Stromal cell of bone marrow (primary cell): ENCODE data around the gene FOXS1.
A peak's percentile ranks its signal among the peaks of the same experiment; 100 is the strongest.

Source experiments
- DNase-seq: peaks from one replicate; pipeline ENCODE4 v3.0.0-alpha.2; 2012; ENCODE audit warnings: low read depth

The FOXS1 gene

DNA sequence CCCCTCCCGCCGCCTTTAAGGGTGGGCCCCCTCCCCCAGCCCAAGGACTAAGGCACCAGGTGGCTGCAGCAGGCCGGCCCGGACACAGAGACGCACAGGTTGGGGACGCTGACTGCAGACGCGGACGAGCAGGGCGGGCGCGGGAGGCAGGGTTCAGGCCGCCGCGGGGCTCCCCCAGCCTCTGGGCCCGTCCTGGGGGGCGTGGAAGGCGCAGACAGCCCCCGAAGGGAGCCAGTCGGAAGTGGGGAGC is 15.7 kb upstream of the FOXS1 start:
- DNase-seq: no peak

DNA sequence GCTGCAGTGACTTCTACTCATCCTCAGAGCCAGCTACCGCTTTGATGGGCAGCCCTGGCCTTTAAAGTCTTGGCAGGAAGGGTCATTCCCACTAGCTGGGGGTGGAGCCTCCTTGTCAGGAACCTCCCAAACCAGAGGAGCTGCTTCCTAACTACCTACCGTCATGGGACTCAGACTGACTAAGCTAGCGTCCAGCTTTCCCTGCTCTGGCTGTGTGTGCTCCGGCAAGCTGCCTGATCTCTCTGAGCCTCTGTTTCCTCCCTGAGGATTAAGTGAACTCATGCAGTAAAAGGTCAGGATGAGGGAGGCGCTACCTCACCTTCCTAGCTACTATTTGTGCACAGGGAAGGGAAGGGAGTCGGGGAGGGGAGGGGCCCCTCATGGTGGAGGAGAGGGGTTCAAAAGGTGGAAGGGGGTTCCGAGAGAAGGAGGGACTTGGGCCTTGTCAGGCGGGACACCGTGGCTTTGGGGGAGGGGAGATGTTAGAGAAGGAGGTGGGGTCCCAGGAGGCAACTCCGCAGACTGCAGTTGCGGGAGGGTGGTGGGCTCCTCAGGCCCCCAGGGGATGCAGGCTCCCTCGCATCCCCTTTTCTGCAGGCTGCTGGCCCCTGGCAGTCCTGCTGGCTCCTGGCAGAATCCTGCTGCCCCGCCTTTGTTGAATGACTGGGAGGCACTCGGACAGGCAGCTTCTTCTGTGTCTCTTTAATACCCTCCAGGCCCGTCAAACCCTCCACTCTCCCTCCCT is 15.2 kb upstream of the FOXS1 start:
- DNase-seq: peak; percentile 54

DNA sequence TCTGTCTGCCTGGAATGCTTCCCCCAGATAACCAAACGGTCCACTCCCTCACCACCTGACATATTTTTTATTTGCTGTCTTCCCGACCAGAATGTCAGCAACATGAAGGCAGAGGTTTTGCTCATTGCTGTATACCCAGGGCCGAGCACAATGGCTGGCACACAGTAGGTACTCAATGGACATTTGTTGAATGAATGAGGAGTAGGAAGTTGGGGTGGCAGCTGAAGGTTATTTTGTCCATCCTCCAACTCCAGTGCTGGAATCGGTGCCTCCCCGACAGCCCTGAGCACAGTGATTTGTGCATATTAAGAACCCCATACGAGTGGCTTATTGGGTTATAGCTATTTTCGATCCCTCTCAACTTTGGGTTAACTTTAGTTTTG is 14.6 kb upstream of the FOXS1 start:
- DNase-seq: no peak

DNA sequence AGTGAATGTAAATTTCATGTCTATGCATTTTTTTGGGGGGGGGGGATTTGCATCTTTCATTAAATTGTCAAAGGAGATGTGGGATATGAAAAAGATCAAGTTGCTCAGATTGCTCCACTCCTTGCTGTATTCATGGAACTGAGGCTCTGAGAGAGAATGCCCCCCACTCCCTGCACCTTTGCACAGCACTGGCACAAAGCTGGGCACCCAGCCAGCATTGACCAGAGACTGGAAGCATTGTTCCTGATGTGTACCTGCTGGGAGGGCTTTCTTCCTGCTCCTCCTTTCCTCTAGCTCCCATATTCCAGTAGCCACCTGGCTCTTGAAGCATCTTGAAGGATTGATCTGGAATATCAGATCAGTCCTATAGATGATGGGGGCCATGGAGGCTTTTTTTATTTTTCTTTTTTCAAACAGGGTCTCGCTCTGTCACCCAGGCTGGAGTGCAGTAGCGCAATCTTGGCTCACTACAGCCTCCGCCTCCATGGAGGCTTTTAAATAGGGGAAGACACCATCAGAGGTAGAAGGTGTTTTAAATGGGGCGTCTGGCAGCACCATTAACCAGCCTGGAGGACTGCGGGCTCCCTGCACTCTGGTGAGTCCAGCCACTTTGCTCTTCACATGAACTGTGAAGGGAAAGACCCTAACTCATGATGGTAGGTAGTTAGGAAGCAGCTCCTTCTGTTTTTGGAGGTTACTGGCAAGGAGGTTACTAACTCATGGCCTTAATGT is 14.0 kb upstream of the FOXS1 start:
- DNase-seq: no peak

DNA sequence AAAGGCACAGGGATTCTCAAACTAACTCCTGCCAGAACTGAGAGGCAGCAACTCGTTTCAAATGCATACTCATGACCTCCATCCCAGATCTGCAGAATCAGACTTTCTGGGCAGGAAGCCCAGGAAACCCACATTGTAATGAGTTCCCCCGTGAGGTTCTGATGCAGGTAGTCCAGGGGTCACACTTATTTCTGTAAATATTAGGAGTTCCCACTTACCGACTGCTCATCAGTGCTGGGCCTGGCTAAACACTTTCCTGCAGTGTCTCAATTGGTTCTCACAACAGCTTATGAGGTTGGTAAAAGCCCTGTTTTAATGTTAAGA is 13.3 kb upstream of the FOXS1 start:
- DNase-seq: no peak

DNA sequence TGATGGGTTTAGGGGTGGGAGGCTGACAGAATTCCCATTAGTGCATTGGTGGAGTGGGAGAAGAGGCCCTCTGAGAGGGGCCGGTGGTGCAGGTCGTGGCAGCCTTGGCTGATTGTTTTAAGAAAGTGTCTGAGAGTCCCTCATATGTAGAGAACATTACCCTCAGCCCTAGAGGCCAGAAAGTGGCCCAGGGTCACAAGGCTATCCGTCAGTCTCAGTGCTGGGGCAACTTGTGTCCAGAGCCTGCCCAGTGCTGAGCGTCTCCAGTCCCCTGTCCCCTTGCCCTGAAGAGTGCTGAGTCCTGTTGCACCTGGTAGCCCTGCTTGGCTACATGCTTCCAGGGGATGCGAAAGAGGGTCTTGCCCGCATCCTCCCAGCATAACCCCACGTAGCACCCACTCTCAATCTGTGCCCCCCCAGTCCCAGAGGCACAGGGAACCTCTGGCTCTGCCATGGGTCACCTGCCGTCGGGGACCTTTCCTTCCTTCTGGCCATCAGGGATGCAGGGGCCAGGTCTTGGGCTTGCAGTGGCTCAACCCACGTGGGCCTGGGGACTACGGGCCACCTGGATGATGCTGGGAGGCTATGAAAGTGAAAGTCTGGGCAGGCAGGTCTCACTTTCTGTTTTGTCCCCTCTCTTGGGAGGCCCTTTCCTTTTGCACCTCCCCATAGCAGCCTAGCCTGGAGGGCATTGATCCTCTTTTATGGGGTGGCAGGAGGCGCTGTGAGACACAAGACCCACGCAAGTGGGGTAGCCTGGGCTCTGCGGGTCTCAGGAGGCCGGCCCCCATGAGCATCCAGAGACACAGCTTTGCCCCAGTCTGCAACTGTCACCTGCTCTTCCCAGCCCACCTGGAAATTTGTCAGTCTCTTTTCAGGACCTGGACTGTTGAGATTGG is 12.7 kb upstream of the FOXS1 start:
- no peak for DNase-seq

DNA sequence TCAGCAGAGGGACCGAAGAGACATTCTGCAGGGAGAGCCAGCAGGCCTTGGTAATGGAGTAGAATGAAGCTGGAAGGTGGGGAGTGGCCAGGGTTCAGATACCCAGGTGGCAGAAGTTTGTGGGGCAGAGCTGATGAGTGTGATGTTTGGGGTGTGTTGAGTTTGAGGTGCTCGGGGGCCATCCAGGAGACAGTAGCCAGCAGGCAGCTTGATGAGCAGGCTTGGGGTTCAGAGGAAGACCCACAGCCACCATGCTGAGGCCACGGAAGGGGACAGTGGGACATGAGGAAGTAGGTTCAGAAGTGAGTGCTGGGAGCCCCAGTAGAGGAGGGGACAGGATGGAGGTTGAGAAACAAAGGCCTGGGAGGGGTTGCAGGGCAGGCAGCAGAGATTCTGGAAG is 11.1 kb upstream of the FOXS1 start:
- no peak for DNase-seq

DNA sequence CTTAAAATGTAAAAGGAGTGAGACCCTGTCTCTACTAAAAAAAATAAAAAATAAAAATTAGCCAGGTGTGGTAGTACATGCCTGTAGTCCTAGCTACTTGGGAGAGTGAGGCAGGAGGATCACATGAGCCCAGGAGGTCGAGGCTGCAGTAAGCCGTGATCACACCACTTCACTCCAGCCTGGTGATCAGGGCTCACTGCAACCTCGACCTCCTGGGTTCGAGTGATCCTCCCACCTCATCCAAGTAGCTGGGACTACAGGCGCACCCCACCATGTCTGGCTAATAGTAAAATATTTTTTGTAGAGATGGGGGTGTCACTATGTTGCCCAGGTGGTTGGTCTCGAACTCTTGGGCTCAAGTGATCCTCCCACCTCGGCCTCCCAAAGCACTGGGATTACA is 8.1 kb upstream of the FOXS1 start:
- DNase-seq: no peak

DNA sequence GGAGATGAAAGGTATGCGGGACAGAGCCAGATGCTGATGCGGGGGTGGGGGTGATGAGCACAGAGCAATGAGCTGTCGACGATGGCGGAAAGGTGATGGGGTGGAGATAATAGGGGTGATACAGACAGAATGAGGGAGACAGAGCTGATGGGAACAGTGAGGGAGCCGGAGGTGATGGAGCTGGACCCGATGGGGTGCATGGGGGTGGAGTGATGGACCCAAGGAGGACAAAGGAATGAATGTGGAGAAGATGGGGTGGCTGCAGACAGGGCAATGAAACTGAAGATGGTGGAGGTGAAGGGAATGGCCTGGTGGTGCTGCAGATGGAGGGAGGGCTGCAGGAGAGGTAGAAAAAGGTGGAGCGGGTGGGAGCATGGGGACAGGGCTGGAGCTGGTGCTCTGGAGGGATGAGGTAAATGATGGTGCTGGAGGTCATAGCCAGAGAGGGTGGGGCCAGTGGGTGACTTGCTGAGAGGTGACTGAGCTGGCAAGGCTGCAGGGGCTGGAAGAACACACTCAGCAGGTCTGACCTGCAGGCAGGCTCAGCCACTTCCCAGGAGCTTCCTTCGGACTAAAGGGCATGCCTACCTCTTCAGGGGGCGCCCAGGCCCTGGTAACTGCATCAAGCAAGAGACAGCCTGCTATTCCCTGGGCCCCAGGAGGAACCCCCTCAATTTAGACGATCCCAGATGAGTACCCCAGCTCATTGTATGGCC is 6.0 kb upstream of the FOXS1 start:
- DNase-seq: no peak

DNA sequence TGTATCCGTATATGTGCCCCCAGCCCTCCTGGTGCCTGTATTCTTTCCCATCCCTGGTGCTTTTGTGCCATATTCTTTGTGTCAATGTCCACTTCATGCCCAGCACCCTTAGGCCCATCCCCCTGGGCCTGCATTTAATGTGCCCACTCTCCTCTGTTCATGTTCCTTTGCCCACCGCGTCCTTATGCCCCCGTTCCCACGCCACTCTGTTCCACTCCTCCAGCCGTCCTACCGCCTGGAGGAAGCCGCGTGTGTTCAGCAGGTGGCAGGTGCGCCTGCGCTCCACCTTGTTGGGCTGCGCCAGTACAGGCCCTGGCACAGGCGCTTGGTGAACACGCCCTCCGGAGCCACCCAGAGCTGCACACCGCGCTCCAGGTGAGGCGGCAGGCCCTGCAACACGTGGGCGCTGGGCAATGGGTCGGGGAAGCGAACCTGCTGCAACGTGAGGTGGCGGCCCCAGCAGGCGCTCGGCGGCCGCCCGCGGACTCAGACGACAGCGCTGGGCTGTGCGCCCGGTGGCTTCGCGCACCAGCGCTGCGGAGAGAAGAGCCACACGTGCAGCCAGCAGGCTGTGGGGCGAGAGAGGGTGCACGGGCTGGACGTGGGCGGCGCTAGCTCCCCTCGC is 4.0 kb upstream of the FOXS1 start:
- no peak for DNase-seq

DNA sequence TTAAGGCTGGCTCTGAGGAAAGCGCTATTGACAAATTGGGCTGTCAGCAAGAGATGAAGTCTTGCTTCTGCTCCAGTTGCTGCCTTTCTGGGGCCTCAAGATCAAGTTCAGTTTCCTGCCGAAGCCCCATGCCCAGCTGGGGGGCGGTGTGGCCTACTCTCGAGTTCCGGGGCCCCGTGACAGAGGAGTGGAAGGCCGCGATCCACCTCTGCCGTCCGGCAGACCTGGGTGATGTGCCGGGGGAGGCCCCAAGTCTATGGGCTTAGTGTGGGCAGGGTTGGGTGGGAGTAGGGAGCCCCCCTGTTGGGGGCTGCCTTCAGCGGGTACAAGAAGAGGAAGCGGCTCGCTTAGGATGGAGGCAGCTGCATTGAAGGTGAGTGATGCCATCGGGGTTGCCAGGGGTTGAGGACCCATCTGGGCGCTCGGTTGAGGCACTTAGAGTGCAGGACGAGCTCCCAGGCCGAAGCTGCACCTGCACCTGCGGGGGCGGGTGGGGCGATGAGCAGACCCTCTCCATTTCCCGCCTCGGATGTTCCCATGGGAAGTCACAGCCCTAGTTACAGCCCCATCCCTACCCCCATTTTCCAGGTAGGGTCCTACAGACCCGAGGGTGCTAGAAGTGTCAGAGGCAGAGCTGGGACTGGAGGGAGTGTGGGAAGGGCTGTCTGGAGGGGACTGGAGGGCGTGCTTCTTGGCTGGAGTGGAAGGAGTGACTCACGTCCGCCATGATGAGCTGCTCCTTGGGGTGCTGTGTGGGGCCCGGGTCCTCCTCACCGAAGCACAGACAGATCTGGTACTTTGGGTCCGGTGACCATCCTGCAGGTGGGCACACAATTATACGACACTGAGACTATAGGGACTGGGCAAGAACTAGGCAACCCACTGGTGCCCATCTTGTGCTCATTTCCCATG is 2.9 kb upstream of the FOXS1 start:
- DNase-seq: no peak

DNA sequence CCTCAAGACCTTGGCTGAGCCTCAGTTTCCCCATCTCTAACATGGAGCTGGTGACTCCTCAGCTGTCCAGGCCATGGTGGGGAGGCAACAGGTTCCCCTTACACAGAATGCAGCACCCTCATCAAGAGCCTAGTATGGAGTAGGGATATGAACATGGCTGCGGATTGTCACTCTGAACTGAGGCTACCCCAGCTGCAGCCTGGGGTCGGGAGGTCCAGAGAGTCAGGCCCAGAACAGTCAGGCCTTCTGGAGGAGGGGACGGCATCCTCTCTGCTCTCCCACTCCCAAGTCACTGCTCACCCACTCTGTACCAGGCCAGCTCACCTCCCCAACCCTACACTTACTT is 1.4 kb upstream of the FOXS1 start:
- DNase-seq: no peak

DNA sequence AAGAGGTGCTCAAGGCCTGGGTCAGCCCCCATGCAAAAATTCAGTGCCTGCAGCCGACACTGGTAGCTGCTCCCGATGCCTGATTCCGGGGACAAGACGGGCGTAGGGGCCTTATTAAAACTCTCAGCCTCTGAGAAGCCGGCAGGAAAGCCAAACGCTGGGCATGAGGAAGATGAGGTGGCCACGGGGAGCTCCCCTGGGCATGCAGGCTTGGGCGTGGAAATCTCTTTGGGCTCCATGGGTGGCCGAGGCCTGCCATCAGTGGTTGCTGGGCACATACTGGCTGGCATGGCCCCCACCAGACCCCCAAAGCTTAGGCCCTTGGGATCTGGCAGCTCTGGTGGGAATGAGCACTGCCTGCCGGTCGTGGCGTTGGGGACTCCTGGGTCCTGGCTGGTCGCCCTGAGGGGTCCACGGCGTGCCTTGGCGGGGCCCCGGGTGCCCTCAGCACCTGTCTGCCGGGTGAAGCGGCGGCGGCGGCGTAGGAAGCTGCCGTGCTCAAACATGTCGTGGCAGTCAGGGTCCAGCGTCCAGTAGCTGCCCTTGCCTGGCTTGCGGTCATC is 586 bp downstream of the FOXS1 start:
- DNase-seq: no peak

DNA sequence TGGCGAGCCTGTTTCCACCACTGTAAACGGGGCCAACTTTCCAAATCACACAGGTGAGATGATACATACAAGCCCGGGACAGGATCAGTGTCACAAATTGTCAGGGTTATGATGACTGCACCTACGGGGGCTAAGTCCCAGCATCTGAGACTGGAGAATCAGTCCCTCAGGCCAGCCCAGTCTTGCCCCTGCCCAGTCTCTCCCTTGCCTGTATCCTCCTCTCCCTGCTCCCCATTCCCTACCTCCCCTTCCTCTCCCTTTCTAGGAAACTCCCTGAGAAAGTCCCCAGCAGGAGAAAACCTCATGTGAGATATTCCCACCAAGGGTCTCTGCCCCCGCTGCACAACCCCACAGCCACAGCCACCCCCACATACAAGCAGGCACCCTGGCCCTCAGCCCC is 1.5 kb downstream of the FOXS1 start:
- DNase-seq: no peak

DNA sequence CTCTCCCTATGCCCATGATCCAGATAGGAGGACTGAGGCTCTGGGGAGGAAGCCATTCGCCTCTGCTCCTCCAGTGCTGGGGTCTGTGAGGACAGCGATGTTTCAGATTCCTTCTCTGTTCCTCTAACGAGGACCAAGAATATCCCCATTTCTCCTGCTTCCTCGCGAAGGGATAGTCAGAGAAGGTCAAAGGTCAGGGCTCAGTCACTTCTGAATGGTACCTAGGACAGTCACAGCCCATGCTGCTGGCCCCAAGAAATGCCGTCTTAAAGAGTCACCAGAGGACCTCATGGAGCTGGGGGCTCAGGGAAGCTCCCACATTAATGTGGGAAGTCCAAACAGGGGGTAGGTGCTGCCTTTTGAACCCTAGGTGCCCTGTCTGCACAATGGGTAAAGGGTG is 2.1 kb downstream of the FOXS1 start:
- DNase-seq: no peak

DNA sequence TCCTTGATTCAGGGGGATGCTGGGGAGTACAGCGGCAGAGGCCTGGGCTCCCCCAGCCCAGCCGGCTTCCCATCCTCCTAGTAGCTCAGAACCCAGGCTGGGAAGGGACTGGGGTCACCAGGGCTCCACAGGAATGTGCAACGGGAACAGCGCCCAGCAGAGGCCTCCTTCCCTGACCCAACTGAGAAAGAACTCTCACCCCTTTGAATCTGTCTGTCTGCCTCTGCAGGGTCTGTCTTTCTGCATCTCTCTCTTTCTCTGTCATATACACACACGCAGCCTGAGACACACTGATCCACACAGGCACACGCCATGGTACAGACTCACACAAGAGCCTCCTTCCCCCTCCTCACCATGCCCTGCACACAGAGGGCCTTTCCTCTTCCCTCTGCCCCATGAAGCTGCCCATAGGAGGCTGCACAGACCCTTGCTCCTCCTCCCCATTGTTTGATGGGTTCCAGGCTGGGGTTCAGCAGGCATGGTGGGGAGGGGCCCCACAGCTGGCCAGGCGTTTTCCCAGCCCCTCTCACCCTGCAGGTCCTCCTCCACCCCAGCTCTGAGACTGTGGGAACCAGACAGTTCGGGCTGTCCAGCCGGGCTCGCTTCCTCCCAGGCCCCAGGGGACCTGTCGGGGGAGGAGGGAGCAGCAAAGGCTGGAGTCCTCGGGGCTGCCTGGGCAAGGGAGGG is 2.8 kb downstream of the FOXS1 start:
- DNase-seq: no peak

DNA sequence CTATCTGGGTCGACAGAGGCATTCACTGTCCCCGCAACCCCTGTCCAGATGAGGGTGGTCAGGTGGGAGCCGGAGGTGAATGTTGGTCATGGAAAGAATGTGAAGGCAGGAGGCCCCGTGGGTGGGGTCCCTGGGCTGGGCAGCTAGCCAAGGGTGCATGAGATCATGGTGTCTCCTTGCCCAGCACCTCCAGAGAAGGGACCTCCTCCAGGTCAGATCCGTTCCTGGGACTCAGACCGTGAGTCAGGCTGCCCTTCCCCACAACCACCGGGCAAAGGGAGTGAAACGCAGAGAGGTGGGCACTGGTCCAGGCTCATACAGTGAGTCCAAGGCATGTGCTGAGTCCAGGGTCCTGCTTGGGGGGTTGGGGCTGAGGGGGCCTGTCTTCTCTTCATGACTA is 3.5 kb downstream of the FOXS1 start:
- DNase-seq: no peak

DNA sequence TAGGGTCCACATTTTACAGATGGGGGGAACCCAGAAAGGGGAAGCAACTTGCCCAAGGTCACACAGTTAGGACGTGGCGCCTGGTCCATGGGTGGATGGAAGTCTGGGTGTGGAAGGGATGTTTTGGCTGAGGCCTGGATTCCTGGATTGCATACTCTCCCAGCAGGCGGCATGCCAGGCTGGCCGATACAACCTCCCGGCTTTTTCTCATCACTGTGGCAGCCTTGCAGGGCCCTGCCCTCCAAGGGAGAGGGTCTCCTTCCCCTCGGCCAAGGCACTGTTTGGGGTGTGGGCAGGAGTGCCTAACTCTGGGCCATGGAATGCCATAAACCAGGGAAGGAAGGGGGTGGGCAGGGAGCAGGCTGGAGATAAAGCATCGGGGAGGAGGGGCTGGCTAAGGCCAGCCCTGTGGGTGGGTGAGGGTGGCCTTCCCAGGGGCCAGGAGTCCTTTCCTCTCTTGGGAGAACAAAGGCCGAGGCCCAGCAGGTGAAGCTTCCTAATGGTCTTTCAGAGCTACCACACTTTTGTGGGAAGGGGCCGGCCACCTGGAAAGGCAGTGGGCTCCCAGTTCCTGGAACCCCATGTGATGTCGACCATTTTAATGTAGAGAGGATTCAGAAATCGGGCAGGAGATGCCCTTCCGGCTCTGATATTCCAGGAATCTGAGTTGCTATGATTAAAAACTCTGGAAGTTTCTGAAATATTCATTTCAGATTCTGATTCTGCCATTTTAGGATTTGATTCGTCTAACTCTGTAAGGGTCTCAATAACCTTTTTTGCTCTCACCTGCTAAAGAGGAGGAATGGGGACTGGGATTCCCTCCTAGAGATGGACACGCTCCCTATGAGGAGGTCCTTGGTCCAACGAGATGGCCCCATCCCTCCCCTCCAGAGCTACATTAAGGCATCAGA is 4.2 kb downstream of the FOXS1 start:
- DNase-seq: no peak

DNA sequence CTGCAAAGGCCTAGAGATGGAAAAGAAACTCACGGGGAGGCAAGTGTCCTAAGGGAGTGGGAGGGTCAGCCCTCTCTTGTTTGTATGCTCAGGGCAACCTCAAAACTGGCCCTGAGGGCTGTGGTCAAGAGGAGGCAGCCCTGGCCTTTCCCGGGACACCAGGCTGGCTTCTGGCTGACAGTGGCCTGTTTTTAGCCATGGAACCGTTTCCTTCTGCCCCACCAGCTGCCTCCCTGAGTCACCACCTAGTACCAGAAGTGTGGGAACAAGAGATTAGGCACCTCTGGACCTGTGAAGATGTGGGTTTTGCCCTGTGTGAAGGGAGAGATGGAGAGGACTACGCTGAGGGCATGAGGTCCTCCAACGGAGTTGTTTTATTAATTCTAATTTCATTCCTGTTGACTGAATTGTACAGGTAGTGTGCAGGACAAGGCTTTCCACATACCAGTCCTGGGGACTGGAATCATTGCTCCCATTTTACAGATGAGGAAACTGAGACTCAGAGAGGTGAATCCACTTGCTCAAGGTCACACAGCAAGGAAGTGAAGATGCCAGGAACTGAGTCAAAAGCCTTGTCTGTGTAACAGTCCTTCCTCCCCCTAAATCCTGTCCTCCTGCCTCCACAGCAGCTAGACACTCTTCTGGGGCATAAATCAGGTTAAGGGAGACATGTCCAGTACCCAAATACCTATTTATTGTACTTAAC is 5.5 kb downstream of the FOXS1 start:
- DNase-seq: no peak
